Chondrocyte (in vitro differentiated cells): Measurements from ENCODE around the gene CD6. TPM values are rescaled to one million over a fixed set of nuclear protein-coding genes. Genes with fewer than 3 reads are reported as not detected.

Experiments used
- DNase-seq: peaks from one replicate; pipeline ENCODE4 v3.0.0; 2021; ENCODE audit warnings: mixed read lengths, low spot score
- H3K27ac Mint-ChIP-seq: one replicate; pipeline ENCODE4 v1.8.0; 2021; ENCODE audit warnings: mild to moderate bottlenecking, moderate library complexity, mixed read lengths; ENCODE audit not compliant: unreplicated experiment
- H3K27me3 Mint-ChIP-seq: 2 replicates; pipeline ENCODE4 v1.8.0; 2021; ENCODE audit warnings: low read depth, mixed read lengths
- H3K36me3 Mint-ChIP-seq: 2 replicates; pipeline ENCODE4 v1.8.0; 2021; ENCODE audit warnings: low read depth, mixed read lengths
- H3K4me1 Mint-ChIP-seq: 2 replicates; pipeline ENCODE4 v1.8.0; 2021; ENCODE audit warnings: low read depth, mild to moderate bottlenecking, mixed read lengths
- H3K4me3 Mint-ChIP-seq: one replicate; pipeline ENCODE4 v1.8.0; 2021; ENCODE audit warnings: mild to moderate bottlenecking, moderate library complexity, mixed read lengths; ENCODE audit not compliant: unreplicated experiment
- H3K9me3 Mint-ChIP-seq: 2 replicates; pipeline ENCODE4 v1.8.0; 2021; ENCODE audit warnings: low read depth, mixed read lengths
- CTCF ChIP-seq: fragments of 200-600 bp; sonication (generic); IDR thresholded peaks from 2 replicates; pipeline ENCODE4 v1.5.0; 2021; ENCODE audit warnings: antibody characterized with exemption, mild to moderate bottlenecking, moderate library complexity
- total RNA-seq: library from RNA; stranded (reverse); gene quantifications from 3 replicates; pipeline ENCODE4 v1.2.1, GENCODE V29; 2021

Gene CD6
- total RNA-seq, 1 donor from 2014 or later = not detected

GRCh38 chr11:60995798-60996197, 24.3 kb downstream of the CD6 start:
- DNase-seq = no peak
- no peaks in the 10 kb centered on the region for H3K36me3 Mint-ChIP-seq
- no peak for TF ChIP-seq CTCF

GRCh38 chr11:60996381-60997138, 25.1 kb downstream of the CD6 start:
- H3K27ac Mint-ChIP-seq = no peak overlapping the region
- no peaks in the 10 kb centered on the region for H3K9me3 Mint-ChIP-seq
- no peak for TF ChIP-seq CTCF
- peak; percentile 75 for DNase-seq
- no peaks in the 10 kb centered on the region for H3K36me3 Mint-ChIP-seq
- no peaks in the 10 kb centered on the region for H3K4me1 Mint-ChIP-seq
- no peak overlapping the region for H3K4me3 Mint-ChIP-seq
- H3K27me3 Mint-ChIP-seq = peaks cover 29% of the 10 kb centered on the region

More at GRCh38 chr11:60995798-60996197, 24.3 kb downstream of the CD6 start:
- Mint-ChIP-seq H3K27ac (no peak overlapping the region), H3K27me3 (peaks cover 30% of the 10 kb centered on the region), H3K4me3 (no peak overlapping the region), H3K9me3 (no peaks in the 10 kb centered on the region), H3K4me1 (no peaks in the 10 kb centered on the region)

GRCh38 chr11:61000426-61000825, 28.9 kb downstream of the CD6 start:
- Mint-ChIP-seq H3K27me3 (peaks cover 8% of the 10 kb centered on the region), H3K27ac (no peak overlapping the region), H3K36me3 (no peaks in the 10 kb centered on the region), H3K4me1 (peaks cover 11% of the 10 kb centered on the region), H3K4me3 (no peak overlapping the region), H3K9me3 (no peaks in the 10 kb centered on the region)
- peak; percentile 54 for DNase-seq
- TF ChIP-seq CTCF = no peak

GRCh38 chr11:61001931-61002330, 30.5 kb downstream of the CD6 start:
- H3K9me3 Mint-ChIP-seq = no peaks in the 10 kb centered on the region
- H3K36me3 Mint-ChIP-seq = no peaks in the 10 kb centered on the region
- peaks cover 11% of the 10 kb centered on the region for H3K4me1 Mint-ChIP-seq
- H3K4me3 Mint-ChIP-seq = no peak overlapping the region
- H3K27me3 Mint-ChIP-seq = peaks cover 8% of the 10 kb centered on the region
- no peak for DNase-seq
- TF ChIP-seq CTCF = no peak
- H3K27ac Mint-ChIP-seq = no peak overlapping the region

GRCh38 chr11:61002598-61002997, 31.1 kb downstream of the CD6 start:
- no peak overlapping the region for H3K27ac Mint-ChIP-seq
- peaks cover 11% of the 10 kb centered on the region for H3K4me1 Mint-ChIP-seq
- no peaks in the 10 kb centered on the region for H3K9me3 Mint-ChIP-seq
- DNase-seq = no peak
- TF ChIP-seq CTCF = no peak
- H3K27me3 Mint-ChIP-seq = peaks cover 8% of the 10 kb centered on the region
- no peak overlapping the region for H3K4me3 Mint-ChIP-seq
- no peaks in the 10 kb centered on the region for H3K36me3 Mint-ChIP-seq
